SHP77 treated with DMSO at 0.1 percent for 48 hours (cell line): ENCODE data around the gene EEFSEC.

Source experiments
- DNase-seq: peaks from one replicate; lab custom pipeline; 2025; lab: John Stamatoyannopoulos, UW

EEFSEC gene

DNA sequence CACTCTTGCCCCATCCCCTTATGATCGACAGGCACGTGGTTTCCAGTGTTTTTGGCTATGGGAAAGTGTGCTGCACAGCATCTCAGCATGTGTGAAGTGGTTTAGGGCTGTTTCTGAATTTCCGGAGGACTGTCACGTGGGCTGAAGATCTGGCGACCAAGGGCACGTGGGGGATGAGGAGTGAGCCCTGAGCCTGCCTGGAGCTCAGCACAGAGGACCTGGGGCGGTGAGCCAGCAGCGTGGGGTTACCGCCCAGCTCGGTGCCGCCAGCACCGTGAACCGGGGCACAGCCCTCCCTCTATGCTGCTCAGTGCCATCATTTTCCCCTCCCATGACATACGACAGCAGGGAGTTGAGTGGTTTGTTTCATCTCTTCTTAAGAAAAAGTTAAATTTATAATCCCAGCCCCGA lies 163.2 kb downstream of the EEFSEC start:
- no peak for DNase-seq

DNA sequence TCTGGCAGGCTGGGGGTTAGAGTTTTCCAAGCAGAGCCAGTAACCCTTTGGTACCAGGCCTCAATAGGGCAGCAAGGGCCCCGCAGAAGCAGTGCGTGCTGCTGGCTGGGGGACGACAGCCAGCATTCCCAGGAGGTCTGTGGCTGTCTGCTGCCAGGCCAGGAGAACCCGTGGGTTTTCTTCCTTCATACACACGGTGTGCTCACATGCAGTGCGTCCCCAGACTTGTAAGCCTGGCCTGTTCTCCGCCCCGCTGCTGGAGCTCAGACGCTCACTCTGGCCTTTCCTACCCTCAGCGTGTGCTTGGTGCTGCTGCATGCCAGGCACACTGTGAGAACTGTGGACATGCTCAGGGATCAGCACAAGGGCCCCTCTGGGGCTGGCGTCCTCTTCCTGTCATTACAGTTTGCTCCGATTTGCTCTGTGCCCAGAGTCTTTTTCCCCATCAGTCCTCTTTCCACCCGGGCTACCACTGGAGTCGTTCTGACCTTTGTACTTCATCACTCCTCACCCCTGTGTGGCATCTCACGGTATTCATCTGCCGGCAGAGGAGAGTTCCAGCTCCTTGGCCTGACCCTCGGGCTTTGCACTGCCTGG lies 163.9 kb downstream of the EEFSEC start:
- DNase-seq, result no peak

DNA sequence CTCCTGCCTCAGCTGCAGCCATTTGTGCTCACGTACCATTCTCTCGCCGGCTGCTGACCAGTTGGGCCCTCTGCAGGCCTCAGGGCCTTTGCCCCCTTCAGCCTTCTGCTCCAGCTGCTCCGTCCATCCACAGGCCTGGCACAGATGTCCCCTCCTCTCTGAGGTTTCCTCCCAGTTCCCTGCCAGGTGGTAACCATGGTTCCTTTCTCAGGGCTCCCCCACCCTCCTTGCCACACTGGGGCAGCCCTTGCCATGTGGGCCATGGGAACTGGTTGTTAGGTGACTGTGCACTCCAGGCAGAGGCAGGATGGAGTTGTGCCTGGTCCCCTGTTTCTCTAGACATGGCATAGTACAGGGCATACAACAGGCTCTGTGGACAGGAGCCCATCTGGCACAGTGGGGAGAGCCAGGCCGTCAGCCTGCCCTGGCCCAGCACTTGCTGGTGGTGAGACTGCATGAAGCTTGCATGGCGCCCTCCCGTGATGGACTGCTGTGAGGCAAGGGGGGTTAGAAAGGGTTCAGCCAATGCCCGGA lies 164.5 kb downstream of the EEFSEC start:
- DNase-seq, result no peak

DNA sequence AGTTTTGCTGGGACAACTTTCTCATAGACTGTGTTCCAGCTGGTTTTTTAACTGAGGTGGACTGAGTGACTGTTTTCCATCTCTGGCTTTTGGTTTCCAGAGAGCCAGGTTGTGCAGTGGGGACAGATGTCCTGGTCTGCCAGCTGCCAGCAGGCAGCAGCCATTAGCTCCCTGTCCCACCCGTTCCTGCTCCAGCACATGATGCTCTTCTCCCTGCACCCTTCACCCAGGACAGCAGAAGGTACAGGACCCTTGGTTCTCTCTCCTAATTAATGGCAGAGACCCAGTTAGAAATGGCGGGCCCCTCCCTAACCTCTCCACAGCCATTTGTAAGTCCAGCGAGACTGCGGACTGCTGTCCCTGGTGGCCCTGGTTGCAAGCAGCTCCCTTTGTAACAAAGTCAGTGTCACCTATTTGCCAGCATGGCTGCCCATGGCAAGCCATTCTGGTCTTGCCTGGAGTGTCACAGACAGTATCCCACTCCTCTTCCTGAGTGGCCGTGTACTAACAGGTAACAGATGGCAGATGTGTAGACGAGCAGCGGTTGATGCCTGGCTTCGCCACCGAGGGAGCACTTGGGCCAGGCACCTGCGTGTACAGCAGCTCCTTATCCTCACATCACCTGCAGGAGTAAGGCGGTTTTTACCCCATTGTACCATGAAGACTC lies 165.1 kb downstream of the EEFSEC start:
- no peak for DNase-seq

DNA sequence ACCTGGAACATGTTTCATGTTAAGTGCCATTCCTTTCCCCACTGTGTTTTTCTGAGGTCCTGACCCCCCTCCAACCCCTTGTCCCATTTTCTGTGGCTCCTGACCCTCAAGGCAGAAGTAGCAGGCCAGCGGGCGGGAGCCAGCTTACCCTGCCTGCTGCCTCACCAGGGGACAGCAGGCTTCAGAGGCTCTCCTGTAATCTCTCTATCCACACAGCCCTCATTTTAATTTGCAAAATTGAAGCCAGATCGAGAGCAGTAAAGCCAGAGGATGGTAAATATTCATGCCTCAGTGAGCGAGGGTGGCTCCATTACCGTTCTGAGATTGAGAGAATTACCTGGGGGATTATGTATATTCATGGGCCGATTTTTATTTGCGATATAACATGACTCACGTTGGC lies 165.8 kb downstream of the EEFSEC start:
- no peak for DNase-seq

DNA sequence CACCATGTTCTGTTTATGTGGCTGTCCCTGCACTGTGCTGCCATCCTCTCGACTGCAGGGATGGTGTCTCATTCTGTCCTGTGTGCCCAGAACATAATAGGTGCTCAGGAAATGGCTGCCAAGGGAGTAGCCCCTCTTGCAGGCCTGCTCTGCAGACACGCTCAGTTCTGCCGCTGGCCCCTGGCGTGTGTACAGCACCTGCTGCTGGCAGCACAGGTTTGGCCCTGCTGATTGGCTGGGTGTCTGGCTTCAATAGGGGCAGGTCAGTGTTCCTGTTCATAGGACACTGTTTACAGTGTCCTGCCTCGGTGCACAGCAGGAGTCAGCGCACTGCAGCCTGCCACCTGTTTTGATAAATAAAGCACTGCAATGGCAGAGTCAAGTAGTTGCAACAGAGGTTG lies 166.5 kb downstream of the EEFSEC start:
- DNase-seq, result no peak

DNA sequence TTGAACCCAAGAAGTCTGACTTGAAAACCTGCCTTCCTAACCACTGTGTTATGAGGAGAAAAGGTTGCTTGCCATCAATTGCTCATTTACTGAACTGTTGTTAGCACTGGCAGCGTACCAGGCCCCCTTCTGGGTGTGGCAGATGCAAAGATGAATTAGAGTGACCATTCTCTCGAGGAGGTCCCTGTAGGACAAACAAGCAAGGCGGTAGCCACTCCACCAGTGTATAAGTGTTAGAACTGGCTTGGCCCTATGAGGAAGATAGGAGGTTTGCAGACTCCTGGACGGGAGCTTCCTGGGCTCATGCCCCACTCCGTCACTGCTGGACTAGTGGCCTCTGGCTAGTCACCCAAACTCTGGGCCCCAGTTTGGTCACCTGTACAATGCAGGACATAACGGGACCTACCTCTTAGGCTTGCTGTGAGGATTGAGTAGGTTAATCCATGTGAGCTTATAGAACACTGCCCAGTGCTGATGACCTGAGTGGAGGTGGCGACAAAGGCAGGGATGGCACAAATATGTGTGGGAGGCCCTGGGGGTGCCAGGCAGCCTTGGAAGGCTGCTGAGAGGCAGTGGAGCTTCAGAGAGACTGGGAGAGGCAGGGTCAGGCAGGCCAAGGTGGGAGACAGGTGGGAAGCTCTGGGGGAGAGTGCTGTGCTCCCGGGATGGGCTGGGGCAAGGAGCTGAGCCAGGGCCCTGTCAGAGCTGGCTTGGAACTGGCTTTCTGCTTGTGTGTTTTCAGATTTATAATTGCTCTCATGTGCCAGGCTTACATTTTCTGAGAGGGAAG lies 167.5 kb downstream of the EEFSEC start:
- DNase-seq, result no peak

DNA sequence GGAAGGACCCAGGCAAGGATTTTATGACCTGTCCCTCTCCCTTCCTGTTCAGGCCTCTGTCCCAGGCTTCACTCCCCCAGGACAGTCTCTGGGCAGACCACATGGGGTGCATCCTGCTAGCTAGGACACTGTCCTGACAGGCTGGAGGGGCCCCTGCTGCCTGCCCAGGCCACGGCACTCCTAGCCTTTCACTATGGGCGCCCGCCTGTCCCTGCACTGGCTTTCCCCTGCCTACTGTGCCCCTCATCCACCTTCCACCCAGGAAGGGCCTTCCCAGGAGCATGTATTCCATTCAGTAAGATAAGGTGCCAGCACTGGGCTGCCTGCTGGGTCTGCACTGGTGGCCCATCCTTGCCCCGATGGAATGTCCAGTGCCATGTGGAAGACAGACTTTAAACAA lies 168.1 kb downstream of the EEFSEC start:
- DNase-seq, result no peak

DNA sequence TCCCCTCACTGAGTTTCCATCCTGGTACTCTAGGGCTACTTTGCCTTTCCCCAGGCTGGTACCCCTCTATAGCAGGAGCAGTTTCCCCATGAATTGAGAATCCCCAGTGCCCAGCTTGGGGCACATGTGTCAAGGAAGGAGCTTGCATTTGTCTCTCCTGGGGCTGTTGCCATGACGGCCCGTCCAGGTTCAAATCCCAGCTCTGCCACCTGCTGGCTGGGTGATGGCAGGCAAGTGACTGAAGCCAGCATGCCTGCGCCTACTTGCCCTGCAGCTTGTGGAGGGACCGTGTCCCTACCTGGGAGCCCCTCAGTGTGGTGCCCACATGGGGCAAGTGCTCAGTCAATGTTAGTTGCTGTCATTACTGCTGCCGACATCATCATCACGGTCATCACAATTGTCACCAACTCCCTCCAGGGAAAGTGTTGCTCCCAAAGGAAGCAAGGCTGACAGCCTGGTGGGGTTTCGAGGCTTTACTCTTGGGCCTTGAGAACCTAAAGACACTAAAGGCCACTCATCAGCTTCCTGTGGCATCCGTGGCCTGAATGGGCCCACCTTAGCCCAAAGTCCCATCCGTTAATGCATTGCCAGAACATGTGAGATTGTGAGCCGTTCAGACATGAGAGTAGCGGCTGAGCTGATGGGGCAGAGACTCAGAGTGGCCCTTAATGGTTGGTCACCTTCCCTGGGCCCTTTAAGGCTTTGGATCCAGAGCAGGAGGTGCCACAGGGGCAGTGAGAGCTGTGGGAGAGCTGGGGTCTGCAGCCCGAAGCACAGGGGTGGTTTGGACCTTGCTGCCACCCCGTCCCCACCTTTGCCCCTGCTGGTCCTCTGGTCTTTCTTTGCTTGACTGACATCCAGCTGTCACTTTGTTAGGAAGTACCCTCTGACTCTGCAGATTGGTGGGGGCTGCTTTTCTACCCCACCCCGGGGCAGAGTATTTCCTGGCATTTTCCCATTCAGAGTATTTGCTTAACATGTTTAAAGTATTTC lies 169.0 kb downstream of the EEFSEC start:
- no peak for DNase-seq

DNA sequence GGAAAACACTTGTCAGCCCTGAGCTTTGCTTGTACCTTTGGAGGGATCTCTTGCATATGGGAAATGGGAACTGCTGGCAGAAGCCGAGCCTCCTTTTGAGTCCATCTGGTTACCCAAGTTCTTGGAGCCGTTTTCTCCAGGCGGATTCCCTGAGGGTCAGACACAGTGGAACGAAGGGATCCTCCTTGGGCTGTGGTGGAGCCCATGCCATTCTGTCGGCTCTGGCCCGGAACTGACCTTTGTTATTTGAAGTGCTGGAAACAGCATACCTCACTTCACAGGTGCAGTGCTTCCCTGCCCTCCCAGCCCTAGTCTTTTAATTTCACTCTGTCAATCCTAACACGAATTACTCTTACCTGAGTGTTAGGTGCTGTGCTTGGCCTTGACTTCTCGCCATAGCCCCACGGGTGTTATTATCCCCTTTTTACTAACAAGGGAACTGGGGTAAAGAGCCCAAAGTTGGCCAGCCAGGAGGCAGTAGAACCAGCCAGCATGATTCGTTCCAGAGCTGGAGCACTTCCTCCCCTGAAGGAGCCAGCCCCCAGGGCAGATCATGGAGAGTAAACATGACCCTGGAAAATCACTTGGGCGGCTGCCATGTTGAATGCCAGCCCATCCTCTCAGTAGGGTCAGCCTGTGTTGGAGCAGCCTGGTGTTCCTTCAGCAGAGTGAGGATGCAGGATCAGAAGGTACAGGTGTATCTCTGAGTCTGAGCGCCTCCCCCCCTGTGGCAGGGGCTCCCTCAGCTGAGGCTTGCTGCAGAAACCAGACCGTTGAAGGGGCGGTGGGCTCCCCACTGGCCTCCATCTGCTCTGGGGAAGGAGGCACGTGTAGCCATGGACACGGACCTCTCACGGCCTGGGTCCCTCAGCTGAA lies 170.2 kb downstream of the EEFSEC start:
- no peak for DNase-seq

DNA sequence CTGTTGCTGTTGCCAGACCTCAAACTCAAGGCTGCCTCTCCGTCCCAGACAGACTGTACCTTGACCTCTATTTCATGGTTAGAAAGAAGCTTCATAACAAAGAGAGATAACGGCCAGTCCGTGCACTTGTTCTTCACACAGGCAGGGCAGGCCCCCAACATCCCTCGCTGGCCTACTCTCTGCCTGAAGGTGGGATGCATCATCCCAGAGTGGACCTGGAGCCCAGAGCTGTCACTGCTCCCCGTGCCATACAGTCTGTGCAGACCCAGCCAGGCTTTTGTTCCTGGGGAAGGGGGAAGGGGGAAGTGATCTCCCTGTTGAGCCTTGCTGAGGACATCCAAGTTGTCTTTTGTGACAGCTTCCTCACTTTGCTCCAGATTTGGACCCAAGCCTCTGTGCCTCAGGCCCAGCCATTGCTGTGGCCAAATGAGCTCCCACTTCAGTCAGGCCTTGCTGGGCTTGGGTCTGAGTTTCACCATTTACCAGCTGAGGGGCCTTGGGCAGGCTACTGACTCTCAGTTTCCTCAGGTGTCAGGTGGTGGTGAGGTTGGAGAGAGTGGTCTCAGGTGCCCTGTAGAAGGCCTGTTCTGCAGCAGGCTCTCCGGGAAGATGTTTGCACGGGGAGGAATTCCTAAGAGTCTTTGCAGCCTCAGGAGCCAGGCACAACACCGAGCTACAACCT lies 171.8 kb downstream of the EEFSEC start:
- no peak for DNase-seq

DNA sequence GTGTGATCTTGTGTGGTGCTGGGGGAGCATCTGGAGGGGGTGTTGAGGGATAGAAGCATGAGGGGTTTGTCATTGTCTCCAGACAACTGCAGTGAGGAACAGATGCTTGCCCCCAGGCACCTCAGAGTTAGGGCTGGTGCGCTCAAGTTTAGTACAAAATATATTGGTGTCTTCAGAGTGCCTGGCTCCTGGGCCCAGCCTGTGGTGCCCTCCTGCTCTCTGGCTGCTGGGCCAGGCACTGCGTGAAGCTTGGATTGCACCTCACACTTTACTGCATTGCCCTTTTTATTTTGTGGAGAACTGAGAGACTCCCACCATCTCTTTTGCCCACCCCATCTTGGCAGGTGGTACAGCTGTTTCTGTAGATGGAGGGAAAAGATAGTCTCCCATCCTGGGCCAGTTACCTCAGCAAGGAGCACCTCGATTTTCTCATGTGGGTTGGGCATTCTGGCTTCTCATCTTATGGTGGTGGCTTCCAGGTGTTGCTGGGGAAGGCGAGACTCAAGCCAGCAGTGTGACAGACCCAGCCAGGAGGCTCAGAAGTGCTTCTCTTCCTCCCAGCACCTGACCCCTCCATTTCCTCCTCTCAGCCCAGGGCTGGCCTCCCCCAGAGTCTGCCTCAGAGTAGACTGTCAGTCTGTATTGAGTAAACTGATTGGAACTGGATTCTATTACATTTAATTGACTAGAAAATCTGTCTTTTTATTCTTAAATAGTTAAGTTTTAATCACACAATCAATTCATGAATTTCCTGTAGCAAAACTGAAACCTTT lies 173.0 kb downstream of the EEFSEC start:
- DNase-seq, result no peak

DNA sequence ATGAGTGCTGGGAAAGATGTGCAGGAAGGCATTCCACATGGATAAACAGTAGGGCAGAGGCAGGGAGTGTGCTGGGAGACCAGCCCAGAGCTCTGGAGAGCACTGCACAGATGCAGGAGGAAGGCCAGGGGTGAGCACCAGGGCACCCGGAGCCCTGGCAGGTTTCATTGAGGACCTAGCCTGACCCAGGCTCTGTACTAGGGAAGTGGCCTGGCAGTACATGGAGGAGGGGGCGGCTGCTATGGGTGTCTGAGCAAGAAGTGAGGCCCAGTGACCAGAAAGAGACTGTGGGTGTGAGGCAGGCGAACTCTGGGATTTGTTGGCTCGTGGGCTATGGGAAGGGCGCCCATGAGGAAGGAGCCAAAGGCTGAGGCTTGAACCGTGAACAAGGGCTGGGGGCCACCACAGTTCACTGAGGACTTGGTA lies 174.3 kb downstream of the EEFSEC start:
- DNase-seq, result no peak

DNA sequence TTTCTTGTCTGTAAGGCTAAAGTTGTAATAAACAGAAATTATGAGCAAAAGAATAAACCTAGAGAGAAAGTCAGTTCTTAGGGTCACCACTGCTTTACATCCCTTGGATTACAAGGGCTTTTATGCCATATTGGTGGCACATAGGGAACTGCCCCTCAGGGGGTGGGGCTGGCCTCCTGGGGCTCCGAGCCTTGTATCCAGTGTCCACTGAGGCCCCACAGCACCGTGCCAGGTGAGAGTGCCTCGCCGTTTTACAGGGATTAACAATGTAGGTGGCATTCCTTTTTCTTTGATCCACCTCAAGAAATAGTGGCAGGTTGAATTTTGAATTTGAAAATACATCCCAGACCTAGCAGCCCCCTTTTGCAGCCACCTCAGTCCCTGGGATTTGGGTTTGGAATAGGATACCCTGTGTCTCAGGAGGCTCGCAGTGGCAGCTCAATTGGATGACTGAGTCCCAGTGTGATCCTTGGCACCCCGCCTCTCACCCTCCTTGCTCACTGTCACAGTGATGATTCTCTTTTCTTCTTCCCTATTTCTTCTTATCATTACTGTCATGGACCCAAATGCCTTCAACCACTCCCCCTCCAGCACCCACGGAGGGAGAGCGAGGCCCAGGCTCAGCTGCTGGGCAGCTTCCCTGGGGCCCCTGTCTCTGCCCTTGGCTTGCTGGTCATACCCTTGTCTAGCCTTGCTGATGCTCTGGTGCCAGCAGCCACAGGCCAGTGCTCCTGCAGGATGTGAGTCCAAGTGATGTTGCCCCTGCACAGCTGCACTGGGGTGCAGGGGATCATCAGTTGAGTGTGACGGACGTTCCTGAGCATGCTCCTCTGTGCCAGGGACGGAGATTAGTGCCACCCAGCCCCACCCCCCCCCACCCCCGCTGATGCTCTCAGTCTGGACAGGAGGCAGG lies 175.5 kb downstream of the EEFSEC start:
- no peak for DNase-seq

DNA sequence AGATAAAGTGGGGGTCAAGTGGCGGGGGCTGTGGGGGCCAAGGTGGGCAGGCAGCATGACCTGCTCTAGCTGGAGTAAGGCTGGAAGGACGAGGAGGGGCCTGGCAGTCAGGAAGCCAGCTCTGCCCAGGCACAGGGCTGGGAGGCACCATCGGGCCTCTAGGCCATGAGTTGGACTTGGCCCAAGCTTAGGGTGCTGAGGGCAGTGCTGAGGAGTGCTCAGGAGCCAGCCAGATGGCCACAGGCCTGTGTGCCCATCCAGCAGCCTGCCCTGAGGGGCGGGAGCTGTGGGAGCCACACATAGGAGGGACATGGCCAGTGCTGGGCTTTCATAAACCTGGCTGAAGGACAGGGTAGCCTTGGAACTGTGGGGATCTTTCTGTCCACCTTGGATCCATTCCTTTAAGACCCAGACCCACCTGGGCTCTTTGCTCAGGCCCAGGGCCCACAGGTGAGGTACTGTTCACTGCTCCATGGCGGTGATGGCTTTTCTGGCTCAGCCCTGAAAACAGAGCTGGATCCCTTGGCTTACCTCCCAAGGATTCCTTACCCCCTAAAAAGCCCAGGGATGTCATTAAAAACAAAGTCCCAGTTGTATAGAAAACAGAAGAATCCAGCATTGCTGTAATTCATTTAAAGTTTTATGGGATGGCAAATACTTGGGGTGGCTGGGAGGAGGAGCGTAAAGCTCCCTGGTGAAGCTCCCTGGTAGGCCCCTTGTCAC lies 176.4 kb downstream of the EEFSEC start:
- DNase-seq, result no peak

DNA sequence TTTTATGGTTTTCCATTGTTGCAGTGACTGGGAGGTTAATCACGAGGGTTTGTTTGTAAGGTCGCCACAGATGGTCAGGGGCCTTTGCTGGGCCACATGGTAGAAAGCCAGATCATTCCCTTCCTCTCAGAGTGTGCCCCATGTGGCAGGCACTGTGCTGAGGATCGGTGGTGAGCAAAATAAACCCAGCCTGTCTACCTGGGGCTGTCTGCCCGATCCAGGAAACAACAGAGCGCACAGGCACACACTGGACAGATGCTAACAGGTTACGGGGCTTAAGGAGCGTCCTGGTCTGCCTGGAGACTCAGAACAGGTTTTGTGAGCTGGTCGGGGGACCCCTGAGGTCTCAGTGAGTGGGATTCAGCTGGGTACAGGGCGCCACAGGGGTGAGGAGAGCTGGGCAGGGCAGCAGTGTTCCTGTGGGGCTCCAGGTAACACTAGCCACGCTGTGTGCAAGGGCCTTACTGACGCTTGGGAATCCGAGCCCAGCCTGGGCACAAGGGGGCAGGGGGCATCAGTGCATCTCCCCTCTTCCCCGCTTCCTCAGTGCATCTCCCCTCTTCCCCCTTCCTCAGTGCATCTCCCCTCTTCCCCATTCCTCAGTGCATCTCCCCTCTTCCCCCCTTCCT lies 177.0 kb downstream of the EEFSEC start:
- DNase-seq, result no peak

DNA sequence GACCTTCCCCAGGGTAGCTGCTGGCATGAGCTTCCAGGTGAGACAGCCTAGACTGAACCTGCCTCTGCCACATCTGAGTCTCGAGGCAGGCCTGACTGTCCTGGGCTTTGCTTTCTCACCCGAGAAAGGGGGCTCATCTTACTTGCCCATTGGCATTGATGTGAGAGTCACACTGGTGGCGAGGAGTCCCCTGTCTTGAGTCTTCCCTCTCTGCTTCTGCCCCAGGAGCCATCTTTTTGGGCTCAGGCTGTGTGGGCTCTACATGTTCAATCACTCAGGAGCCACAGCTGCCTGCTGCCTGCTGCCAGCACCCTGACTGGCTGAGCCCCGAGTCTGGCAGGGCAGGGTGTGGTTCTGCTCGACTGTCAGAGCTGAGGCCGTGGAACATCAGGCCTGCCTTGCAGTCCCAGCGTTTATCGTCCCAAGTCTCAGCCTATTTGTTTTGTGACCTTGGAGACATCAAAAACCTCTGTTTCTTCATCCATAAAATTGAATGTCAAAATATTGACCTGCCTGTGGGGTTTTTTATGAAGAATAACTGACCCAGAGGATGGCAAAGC lies 180.9 kb downstream of the EEFSEC start:
- no peak for DNase-seq
